NCI-H2081 treated with DMSO at 0.1 percent for 48 hours (cell line): ENCODE data around the gene SPINK13.
"Not testable (repeated sequence)": the region's sequence is repeated elsewhere in the genome, so short reads cannot be mapped to it uniquely, and the experiment has no call there.

Experiments
- DNase-seq: peaks from one replicate; lab custom pipeline; 2025; lab: John Stamatoyannopoulos, UW

SPINK13 gene

DNA sequence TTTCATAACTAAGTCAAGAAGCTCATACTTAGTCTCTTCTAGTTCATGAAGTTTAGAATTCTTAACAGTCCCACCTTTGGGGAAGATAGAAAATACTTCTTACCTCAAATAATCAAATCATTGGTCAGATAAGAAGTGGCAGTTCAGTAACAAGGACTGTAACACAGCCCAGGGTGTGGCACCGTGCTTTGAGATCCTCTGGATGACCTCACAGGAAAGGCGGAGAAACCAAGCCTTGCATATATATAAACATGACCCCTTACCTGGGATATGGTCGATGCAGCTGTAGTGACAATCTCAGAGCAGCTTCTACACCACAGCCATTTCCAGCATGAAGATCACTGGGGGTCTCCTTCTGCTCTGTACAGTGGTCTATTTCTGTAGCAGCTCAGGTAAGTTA lies 43.6 kb downstream of the SPINK13 start, which contains the start of gene SPINK7:
Gene SPINK7 (plus strand): TSS at position 271 of the 400 bp plus-strand sequence. CDS start 61 bp downstream, at position 332.
- no peak for DNase-seq

DNA sequence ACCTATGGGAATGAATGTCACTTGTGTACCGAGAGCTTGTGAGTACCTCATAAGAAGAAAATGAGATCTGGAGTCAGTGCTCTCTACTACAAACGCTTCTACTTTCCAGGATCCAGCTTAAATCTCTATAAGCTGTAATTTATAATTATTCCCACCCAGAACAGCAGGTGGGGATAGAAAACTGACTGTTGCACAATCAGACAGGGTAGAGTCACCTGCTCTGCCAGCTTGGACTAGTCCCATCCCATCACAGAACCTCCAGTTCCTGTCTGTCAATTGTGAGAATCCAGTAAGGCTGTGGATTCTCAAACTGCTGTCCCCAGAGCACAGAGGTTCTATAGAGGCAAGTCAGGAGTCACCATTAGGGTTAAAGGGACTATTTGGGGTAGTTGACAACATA lies 45.6 kb downstream of the SPINK13 start:
- DNase-seq, result no peak

DNA sequence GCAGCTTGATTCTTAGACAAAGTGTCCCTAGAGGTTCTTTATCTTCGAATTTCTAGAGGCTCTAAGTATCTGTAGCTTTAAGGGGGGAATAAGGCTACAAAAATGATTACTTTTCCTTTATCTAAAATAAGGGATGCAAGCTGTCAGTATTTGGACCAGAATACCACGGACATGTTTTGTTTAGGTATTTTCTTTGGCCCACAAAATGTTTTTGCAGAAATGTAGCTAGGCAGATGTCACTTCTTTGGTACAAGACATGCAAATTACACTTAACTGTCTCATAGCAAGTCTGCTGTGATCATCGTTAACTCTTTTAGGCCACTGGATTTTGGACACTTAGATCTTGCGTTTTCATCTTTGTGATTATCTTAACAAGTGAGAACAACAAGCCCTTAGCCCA lies 46.1 kb downstream of the SPINK13 start:
- no peak for DNase-seq

- not testable (repeated sequence) for DNase-seq
These were observed 51.7 kb downstream of the SPINK13 start for GRCh38 chr5:148320011-148320963.

DNA sequence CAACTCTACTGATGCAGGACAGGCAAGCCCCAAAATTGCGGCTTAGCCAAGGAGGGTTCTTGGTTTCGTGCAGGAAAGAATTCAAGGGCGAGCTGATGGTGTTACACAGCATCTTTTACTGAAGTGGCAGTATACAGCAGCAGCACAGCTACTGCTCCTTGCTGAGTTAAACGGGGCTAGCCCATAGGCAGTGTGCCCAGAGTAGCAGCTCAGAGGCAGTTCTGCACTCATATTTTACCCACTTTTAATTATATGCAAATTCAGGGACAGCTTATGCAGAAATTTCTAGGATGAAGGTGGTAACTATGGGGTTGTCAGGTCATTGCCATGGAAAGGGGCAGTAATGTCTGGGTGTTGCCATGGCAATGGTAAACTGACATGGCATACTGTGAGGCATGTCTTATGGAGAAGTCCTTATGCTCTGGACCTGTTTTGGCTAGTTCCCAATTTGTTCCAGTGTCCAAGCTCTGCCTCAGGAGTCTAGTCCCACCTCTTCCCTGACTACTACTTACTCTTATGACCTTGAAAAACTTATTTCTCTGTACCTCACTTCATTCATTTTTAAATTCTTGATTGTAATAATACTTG lies 64.8 kb downstream of the SPINK13 start:
- DNase-seq, result no peak

- DNase-seq, result no peak
These were observed 66.7 kb downstream of the SPINK13 start, which contains the start of gene SPINK9 for GRCh38 chr5:148335259-148335658. Gene SPINK9 (plus strand): TSS chr5:148335559. CDS start chr5:148335614, 55 bp downstream.
